ENCODE measurements around the gene VPS16. TPM values are rescaled to one million over a fixed set of nuclear protein-coding genes. Genes with fewer than 3 reads are reported as not detected.

The VPS16 gene
- total RNA-seq, 4 donors from 2014 or later: 35.7 to 37.4 (median 36.1) TPM

- Histone ChIP-seq H3K9me3 (no peaks in the 10 kb centered on the region), H3K27ac (no peak overlapping the region), H3K4me3 (no peak overlapping the region), H3K27me3 (no peaks in the 10 kb centered on the region), H3K4me1 (peaks cover 2% of the 10 kb centered on the region), H3K36me3 (no peaks in the 10 kb centered on the region)
- WGBS: 80% methylated on average over 5 of the region's 5 CpGs
- DNase-seq (ENCODE audit: low spot score in 2 of 2): no peak
- TF ChIP-seq EP300 (IDR thresholded peaks at IDR 0.05) (no peak), CTCF (IDR thresholded peaks at IDR 0.05) (no peak), POLR2AphosphoS5 (IDR thresholded peaks at IDR 0.05) (no peak), POLR2A (IDR thresholded peaks at IDR 0.05) (no peak)
Observed at GRCh38 chr20:2846698-2847097, 6.2 kb downstream of the VPS16 start.

- no peaks in the 10 kb centered on the region for H3K36me3 ChIP-seq
- TF ChIP-seq POLR2A (IDR thresholded peaks at IDR 0.05): no peak
- no peak for TF ChIP-seq CTCF (IDR thresholded peaks at IDR 0.05)
- TF ChIP-seq POLR2AphosphoS5 (IDR thresholded peaks at IDR 0.05): no peak
- TF ChIP-seq EP300 (IDR thresholded peaks at IDR 0.05): no peak
- no peak overlapping the region for H3K4me3 ChIP-seq
- H3K9me3 ChIP-seq: no peaks in the 10 kb centered on the region
- no peak overlapping the region for H3K27ac ChIP-seq
- no peaks in the 10 kb centered on the region for H3K4me1 ChIP-seq
- no peaks in the 10 kb centered on the region for H3K27me3 ChIP-seq
- WGBS: 95% methylated on average over 4 of the region's 4 CpGs
- DNase-seq (ENCODE audit: low spot score in 2 of 2): no peak
Observed at GRCh38 chr20:2847802-2848201, 7.3 kb downstream of the VPS16 start.

- Histone ChIP-seq H3K27ac (no peak overlapping the region), H3K27me3 (no peaks in the 10 kb centered on the region), H3K36me3 (no peaks in the 10 kb centered on the region), H3K9me3 (no peaks in the 10 kb centered on the region), H3K4me3 (no peak overlapping the region), H3K4me1 (no peaks in the 10 kb centered on the region)
- DNase-seq (ENCODE audit: low spot score in 2 of 2): no peak
- TF ChIP-seq EP300 (IDR thresholded peaks at IDR 0.05) (no peak), POLR2A (IDR thresholded peaks at IDR 0.05) (no peak), CTCF (IDR thresholded peaks at IDR 0.05) (no peak), POLR2AphosphoS5 (IDR thresholded peaks at IDR 0.05) (no peak)
- 91% methylated on average over 4 of the region's 4 CpGs for WGBS
Observed at GRCh38 chr20:2849529-2849928, 9.0 kb downstream of the VPS16 start.

- no peaks in the 10 kb centered on the region for H3K27me3 ChIP-seq
- H3K4me1 ChIP-seq: no peaks in the 10 kb centered on the region
- no peak overlapping the region for H3K4me3 ChIP-seq
- no peaks in the 10 kb centered on the region for H3K36me3 ChIP-seq
- 87% methylated on average over 10 of the region's 10 CpGs for WGBS
- no peak overlapping the region for H3K27ac ChIP-seq
- H3K9me3 ChIP-seq: no peaks in the 10 kb centered on the region
- DNase-seq (ENCODE audit: low spot score in 2 of 2): no peak
- TF ChIP-seq POLR2A (IDR thresholded peaks at IDR 0.05) (no peak), CTCF (IDR thresholded peaks at IDR 0.05) (no peak), POLR2AphosphoS5 (IDR thresholded peaks at IDR 0.05) (no peak)
Observed at GRCh38 chr20:2851086-2851485, 10.5 kb downstream of the VPS16 start.

- DNase-seq (ENCODE audit: low spot score in 2 of 2): no peak
- Histone ChIP-seq H3K27me3 (no peaks in the 10 kb centered on the region), H3K36me3 (peaks cover 33% of the 10 kb centered on the region), H3K4me3 (no peak overlapping the region), H3K4me1 (no peaks in the 10 kb centered on the region), H3K9me3 (no peaks in the 10 kb centered on the region), H3K27ac (no peak overlapping the region)
- no peak for TF ChIP-seq POLR2A (IDR thresholded peaks at IDR 0.05)
- no peak for TF ChIP-seq CTCF (IDR thresholded peaks at IDR 0.05)
- TF ChIP-seq EP300 (IDR thresholded peaks at IDR 0.05): no peak
- 85% methylated on average over 2 of the region's 2 CpGs for WGBS
Observed at GRCh38 chr20:2858591-2858990, 18.0 kb downstream of the VPS16 start.

Data from suprapubic skin (tissue), 4 donors.